H9 (cell line): ENCODE data around the gene MOCS1. TPM values are rescaled to one million over a fixed set of nuclear protein-coding genes. Genes with fewer than 3 reads are reported as not detected.

Experiments used
- DNase-seq: peaks from one replicate; pipeline ENCODE4 v3.0.0-alpha.2; 2017
- H2AFZ ChIP-seq: one replicate; pipeline ENCODE4 v1.6.1; 2013; ENCODE audit warnings: mild to moderate bottlenecking, low read length, control low read depth, moderate library complexity
- H2AK5ac ChIP-seq: 2 replicates; pipeline ENCODE4 v1.6.1; 2013; ENCODE audit warnings: low read length, control low read depth, mixed read lengths; ENCODE audit not compliant: insufficient read length
- H2BK120ac ChIP-seq: one replicate; pipeline ENCODE4 v1.6.1; 2013; ENCODE audit warnings: low read depth, mild to moderate bottlenecking, low read length, control low read depth, inconsistent platforms; ENCODE audit not compliant: poor library complexity, severe bottlenecking
- H2BK12ac ChIP-seq: 2 replicates; pipeline ENCODE4 v1.6.1; 2013; ENCODE audit warnings: low read length, control low read depth, mixed read lengths, low read depth; ENCODE audit not compliant: insufficient read length
- H2BK15ac ChIP-seq: 2 replicates; pipeline ENCODE4 v1.6.1; 2013; ENCODE audit warnings: low read depth, low read length, control low read depth
- H2BK20ac ChIP-seq: one replicate; pipeline ENCODE4 v1.6.1; 2013; ENCODE audit warnings: low read depth, mild to moderate bottlenecking, low read length, control low read depth, inconsistent platforms; ENCODE audit not compliant: poor library complexity, severe bottlenecking
- H2BK5ac ChIP-seq: 2 replicates; pipeline ENCODE4 v1.6.1; 2013; ENCODE audit warnings: low read length, control low read depth, mixed read lengths; ENCODE audit not compliant: insufficient read length
- H3K14ac ChIP-seq: 2 replicates; pipeline ENCODE4 v1.6.1; 2013; ENCODE audit warnings: low read length, control low read depth; ENCODE audit not compliant: insufficient read depth
- H3K18ac ChIP-seq: 2 replicates; pipeline ENCODE4 v1.6.1; 2013; ENCODE audit warnings: low read depth, mild to moderate bottlenecking, mixed read lengths, low read length, control low read depth; ENCODE audit not compliant: insufficient read length
- H3K23ac ChIP-seq: 2 replicates; pipeline ENCODE4 v1.6.1; 2013; ENCODE audit warnings: low read length, control low read depth, mixed read lengths, low read depth; ENCODE audit not compliant: insufficient read length
- H3K23me2 ChIP-seq: 2 replicates; pipeline ENCODE4 v1.6.1; 2013; ENCODE audit warnings: low read depth, mild to moderate bottlenecking, mixed read lengths, low read length, control low read depth; ENCODE audit not compliant: insufficient read length, poor library complexity, severe bottlenecking
- H3K27ac ChIP-seq: 2 replicates; pipeline ENCODE4 v1.5.1; 2013; ENCODE audit warnings: low read length, control low read depth, mixed read lengths, low read depth; ENCODE audit not compliant: insufficient read length
- H3K27me3 ChIP-seq: 2 replicates; pipeline ENCODE4 v1.6.1; 2013; ENCODE audit warnings: low read length, control low read depth, inconsistent platforms; ENCODE audit not compliant: insufficient read depth
- H3K4ac ChIP-seq: 2 replicates; pipeline ENCODE4 v1.6.1; 2013; ENCODE audit warnings: low read depth, mild to moderate bottlenecking, control low read depth, inconsistent platforms, low read length, moderate library complexity
- H3K4me1 ChIP-seq: 2 replicates; pipeline ENCODE4 v1.6.1; 2013; ENCODE audit warnings: low read length, control low read depth, inconsistent platforms; ENCODE audit not compliant: insufficient read depth
- H3K4me2 ChIP-seq: 2 replicates; pipeline ENCODE4 v1.6.1; 2013; ENCODE audit warnings: low read length, control low read depth, mixed read lengths; ENCODE audit not compliant: insufficient read length, insufficient read depth
- H3K56ac ChIP-seq: 2 replicates; pipeline ENCODE4 v1.6.1; 2013; ENCODE audit warnings: low read depth, mild to moderate bottlenecking, mixed read lengths, low read length, control low read depth; ENCODE audit not compliant: insufficient read length
- H3K79me1 ChIP-seq: 2 replicates; pipeline ENCODE4 v1.6.1; 2013; ENCODE audit warnings: low read depth, mild to moderate bottlenecking, moderate library complexity, low read length, control low read depth, inconsistent platforms; ENCODE audit not compliant: insufficient read depth, poor library complexity, severe bottlenecking
- H3K79me2 ChIP-seq: 2 replicates; pipeline ENCODE4 v1.6.1; 2013; ENCODE audit warnings: low read length, control low read depth, inconsistent platforms; ENCODE audit not compliant: insufficient read depth
- H3K9ac ChIP-seq: 2 replicates; pipeline ENCODE4 v1.6.1; 2013; ENCODE audit warnings: low read length, control low read depth, mixed read lengths; ENCODE audit not compliant: insufficient read length; ENCODE audit errors: extremely low read depth
- H3K9me3 ChIP-seq: one replicate; pipeline ENCODE4 v1.6.1; 2013; ENCODE audit warnings: low read depth, low read length, inconsistent platforms; ENCODE audit not compliant: control insufficient read depth
- H3T11ph ChIP-seq: one replicate; pipeline ENCODE4 v1.6.1; 2013; ENCODE audit warnings: mild to moderate bottlenecking, low read length, control low read depth, inconsistent platforms
- H4K20me1 ChIP-seq: one replicate; pipeline ENCODE4 v1.6.1; 2013; ENCODE audit not compliant: control insufficient read depth, insufficient read length, insufficient read depth
- H4K5ac ChIP-seq: 2 replicates; pipeline ENCODE4 v1.6.1; 2013; ENCODE audit warnings: low read depth, mild to moderate bottlenecking, mixed read lengths, low read length, control low read depth; ENCODE audit not compliant: insufficient read length
- H4K8ac ChIP-seq: replicated peaks from 2 replicates; pipeline ENCODE4 v1.6.1; 2013; ENCODE audit warnings: low read length, control low read depth, mixed read lengths, low read depth; ENCODE audit not compliant: insufficient read length
- H4K91ac ChIP-seq: 2 replicates; pipeline ENCODE4 v1.6.1; 2013; ENCODE audit warnings: low read depth, mild to moderate bottlenecking, moderate library complexity, mixed read lengths, low read length, control low read depth; ENCODE audit not compliant: insufficient read length
- H3K27ac Mint-ChIP-seq, 3 experiments: 2 replicates in 2 of 3; 3 replicates in 1 of 3; pipeline ENCODE4 v1.8.0; 2020 to 2021; ENCODE audit warnings: mixed read lengths in 3 of 3, mild to moderate bottlenecking in 1 of 3, moderate library complexity in 1 of 3
- H3K27me3 Mint-ChIP-seq: 2 replicates; pipeline ENCODE4 v1.8.0; 2021; ENCODE audit warnings: low read depth, mild to moderate bottlenecking, moderate library complexity, mixed read lengths
- H3K36me3 Mint-ChIP-seq, 3 experiments: 2 replicates in 2 of 3; 3 replicates in 1 of 3; pipeline ENCODE4 v1.8.0; 2020 to 2021; ENCODE audit warnings: low read depth in 3 of 3, mixed read lengths in 3 of 3; ENCODE audit not compliant: insufficient read depth in 1 of 3
- H3K4me1 Mint-ChIP-seq, 2 experiments: 2 replicates each; pipeline ENCODE4 v1.8.0; 2020; ENCODE audit warnings: mixed read lengths in 2 of 2
- H3K4me3 Mint-ChIP-seq, 2 experiments: 2 replicates in 1 of 2; 3 replicates in 1 of 2; pipeline ENCODE4 v1.8.0; 2020 to 2021; ENCODE audit warnings: mild to moderate bottlenecking in 2 of 2, mixed read lengths in 2 of 2, moderate library complexity in 1 of 2
- H3K9me3 Mint-ChIP-seq, 2 experiments: 2 replicates in 1 of 2; 3 replicates in 1 of 2; pipeline ENCODE4 v1.8.0; 2020; ENCODE audit warnings: mild to moderate bottlenecking in 2 of 2, mixed read lengths in 2 of 2, moderate library complexity in 1 of 2
- CTCF ChIP-seq: fragments of 200-600 bp; sonication (generic); conservative IDR thresholded peaks from 3 replicates; pipeline ENCODE4 v1.8.0; 2021; ENCODE audit warnings: antibody characterized with exemption, mild to moderate bottlenecking
- WGBS: extraction: QIAGEN DNeasy Blood & Tissue Kit; methylation state at CpG from one replicate; pipeline ENCODE4 v1.1.7; 2013; ENCODE audit warnings: missing lambda C conversion rate, low lambda C conversion rate, mixed read lengths; ENCODE audit not compliant: insufficient read length; ENCODE audit errors: extremely low coverage; 5-methylcytosine and 5-hydroxymethylcytosine counted together
- total RNA-seq: library from RNA; stranded (reverse); gene quantifications from 2 replicates; pipeline ENCODE4 v1.2.1, GENCODE V29; 2021

MOCS1 gene
- total RNA-seq, 1 experiment from 2014 or later = 15.2 TPM

GRCh38 chr6:39882531-39882899, 51.7 kb downstream of the MOCS1 start:
- no peak overlapping the region for H2AFZ ChIP-seq

More at GRCh38 chr6:39882531-39882899, 51.7 kb downstream of the MOCS1 start:
- Histone ChIP-seq H3K23ac (no peak overlapping the region), H4K5ac (no peak overlapping the region), H3T11ph (no peak overlapping the region), H2BK20ac (no peak overlapping the region), H4K91ac (no peak overlapping the region), H2BK12ac (no peak overlapping the region), H3K9ac (no peak overlapping the region), H3K14ac (no peak overlapping the region), H3K27ac (no peak overlapping the region), H3K79me2 (no peaks in the 10 kb centered on the region), H3K27me3 (no peaks in the 10 kb centered on the region), H2BK15ac (no peak overlapping the region), H3K4me1 (no peaks in the 10 kb centered on the region), H3K4me2 (no peak overlapping the region), H3K56ac (no peak overlapping the region), H2BK5ac (no peak overlapping the region), H3K18ac (no peak overlapping the region), H4K8ac (no peak overlapping the region), H3K79me1 (no peaks in the 10 kb centered on the region), H4K20me1 (no peaks in the 10 kb centered on the region), H3K23me2 (no peaks in the 10 kb centered on the region), H2BK120ac (no peak overlapping the region), H2AK5ac (no peak overlapping the region), H3K9me3 (no peaks in the 10 kb centered on the region), H3K4ac (no peak overlapping the region)
- peaks cover 2% of the 10 kb centered on the region for H3K27me3 Mint-ChIP-seq
- DNase-seq = no peak
- no peaks in the 10 kb centered on the region; a peak in 1 of 7 replicates for H3K36me3 Mint-ChIP-seq
- H3K4me1 Mint-ChIP-seq = peaks cover 3 to 7% of the 10 kb centered on the region in 2 experiments; a peak in 2 of 4 replicates
- no peaks in the 10 kb centered on the region; a peak in 1 of 5 replicates for H3K9me3 Mint-ChIP-seq
- H3K27ac Mint-ChIP-seq = no peak overlapping the region; a peak in 1 of 7 replicates
- no CpG with 5 or more reads among the region's 8 CpGs for WGBS
- no peak for TF ChIP-seq CTCF
- no peak overlapping the region for H3K4me3 Mint-ChIP-seq
